ENCODE data around the gene FAM184B.

DNA sequence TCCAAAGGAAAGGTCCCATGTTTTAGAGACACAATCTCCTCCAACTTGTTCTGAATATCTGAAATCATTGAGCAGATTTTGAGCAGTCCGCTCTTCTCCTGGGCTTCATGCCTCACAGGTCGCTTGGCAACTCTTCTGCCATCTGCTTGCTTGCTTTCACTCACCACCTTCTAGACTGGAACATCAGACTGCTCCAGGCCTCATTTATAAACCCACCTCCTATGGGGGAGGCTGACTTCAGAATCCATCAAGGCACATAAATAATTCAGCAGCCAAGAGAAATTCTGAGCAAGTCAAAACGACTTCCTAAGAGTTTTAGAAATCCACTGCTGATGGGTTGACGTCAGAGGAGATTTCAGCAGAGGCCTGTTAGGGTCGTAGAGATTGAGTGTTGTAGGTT lies 64.1 kb downstream of the FAM184B start:
- no peak for TF ChIP-seq POLR2A (IDR thresholded peaks at IDR 0.05; ENCODE audit: low read length)
- TF ChIP-seq GATA1 (IDR thresholded peaks at IDR 0.05; ENCODE audit: low read depth, low read length) = no peak

Data from erythroblast (primary cell).